Astrocyte of the cerebellum (primary cell): ENCODE results near the gene FZD8.

Source experiments
- DNase-seq: peaks from one replicate; pipeline ENCODE4 v3.0.0-alpha.2; 2011; ENCODE audit warnings: low read depth
- H3K4me3 ChIP-seq: 2 replicates; pipeline ENCODE4 v1.5.1; 2011; ENCODE audit warnings: mild to moderate bottlenecking, low read depth, low read length, moderate library complexity
- in situ Hi-C: cut with HindIII; loops from 2 replicates; pipeline ENCODE4 v1.10.0; 2017; ENCODE audit warnings: low sequenced_read_pairs
- TF ChIP-seq, protein P1 (sequence below): IDR thresholded peaks from 2 replicates; pipeline ENCODE4 v1.5.1; 2012; ENCODE audit warnings: low read length, low read depth, moderate library complexity, mild to moderate bottlenecking; ENCODE audit errors: missing control alignments

FZD8 gene

DNA sequence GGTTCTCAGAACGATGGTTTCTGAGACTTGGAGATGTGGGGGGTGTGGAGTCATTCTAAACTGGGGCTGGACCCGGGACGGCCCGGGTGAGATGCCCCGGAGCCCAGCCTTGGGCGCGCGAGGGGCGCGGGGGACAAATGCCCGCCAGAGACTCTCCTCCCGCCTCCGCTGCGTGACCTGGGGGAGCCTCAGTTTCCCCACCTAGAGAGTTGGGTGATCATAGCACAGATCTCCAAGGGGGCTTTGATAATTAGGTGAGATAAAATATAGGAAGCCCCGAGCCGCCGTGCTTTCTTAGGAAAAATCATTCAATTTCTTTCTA lies 658 bp upstream of the FZD8 start:
- TF ChIP-seq, protein P1, sequence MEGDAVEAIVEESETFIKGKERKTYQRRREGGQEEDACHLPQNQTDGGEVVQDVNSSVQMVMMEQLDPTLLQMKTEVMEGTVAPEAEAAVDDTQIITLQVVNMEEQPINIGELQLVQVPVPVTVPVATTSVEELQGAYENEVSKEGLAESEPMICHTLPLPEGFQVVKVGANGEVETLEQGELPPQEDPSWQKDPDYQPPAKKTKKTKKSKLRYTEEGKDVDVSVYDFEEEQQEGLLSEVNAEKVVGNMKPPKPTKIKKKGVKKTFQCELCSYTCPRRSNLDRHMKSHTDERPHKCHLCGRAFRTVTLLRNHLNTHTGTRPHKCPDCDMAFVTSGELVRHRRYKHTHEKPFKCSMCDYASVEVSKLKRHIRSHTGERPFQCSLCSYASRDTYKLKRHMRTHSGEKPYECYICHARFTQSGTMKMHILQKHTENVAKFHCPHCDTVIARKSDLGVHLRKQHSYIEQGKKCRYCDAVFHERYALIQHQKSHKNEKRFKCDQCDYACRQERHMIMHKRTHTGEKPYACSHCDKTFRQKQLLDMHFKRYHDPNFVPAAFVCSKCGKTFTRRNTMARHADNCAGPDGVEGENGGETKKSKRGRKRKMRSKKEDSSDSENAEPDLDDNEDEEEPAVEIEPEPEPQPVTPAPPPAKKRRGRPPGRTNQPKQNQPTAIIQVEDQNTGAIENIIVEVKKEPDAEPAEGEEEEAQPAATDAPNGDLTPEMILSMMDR: no peak
- peak overlapping the region; percentile 67 for H3K4me3 ChIP-seq
- no peak for DNase-seq
- in situ Hi-C loops: no loop called here

DNA sequence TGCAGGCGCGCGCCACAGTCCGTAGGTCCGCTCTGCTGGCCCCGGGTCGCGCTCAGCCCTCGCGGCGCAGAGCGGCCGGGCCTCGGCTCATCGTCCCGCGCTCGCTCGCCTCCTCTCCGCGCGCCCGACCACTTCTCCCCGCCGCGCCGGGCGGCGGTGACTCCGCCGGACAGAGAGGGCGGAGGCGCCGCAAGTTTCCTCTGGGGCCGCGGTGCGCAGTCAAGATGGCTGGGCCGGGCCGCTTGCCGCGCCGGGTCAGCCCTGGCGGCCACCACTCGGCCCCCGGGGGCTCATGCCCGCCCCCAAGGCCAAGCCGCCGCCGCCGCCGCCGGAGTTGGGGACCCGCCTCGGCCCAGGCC lies 441 bp downstream of the FZD8 start:
- H3K4me3 ChIP-seq: peak overlapping the region; percentile 67
- no peak for DNase-seq
- in situ Hi-C loops: no loop called here
- TF ChIP-seq, protein P1: no peak

DNA sequence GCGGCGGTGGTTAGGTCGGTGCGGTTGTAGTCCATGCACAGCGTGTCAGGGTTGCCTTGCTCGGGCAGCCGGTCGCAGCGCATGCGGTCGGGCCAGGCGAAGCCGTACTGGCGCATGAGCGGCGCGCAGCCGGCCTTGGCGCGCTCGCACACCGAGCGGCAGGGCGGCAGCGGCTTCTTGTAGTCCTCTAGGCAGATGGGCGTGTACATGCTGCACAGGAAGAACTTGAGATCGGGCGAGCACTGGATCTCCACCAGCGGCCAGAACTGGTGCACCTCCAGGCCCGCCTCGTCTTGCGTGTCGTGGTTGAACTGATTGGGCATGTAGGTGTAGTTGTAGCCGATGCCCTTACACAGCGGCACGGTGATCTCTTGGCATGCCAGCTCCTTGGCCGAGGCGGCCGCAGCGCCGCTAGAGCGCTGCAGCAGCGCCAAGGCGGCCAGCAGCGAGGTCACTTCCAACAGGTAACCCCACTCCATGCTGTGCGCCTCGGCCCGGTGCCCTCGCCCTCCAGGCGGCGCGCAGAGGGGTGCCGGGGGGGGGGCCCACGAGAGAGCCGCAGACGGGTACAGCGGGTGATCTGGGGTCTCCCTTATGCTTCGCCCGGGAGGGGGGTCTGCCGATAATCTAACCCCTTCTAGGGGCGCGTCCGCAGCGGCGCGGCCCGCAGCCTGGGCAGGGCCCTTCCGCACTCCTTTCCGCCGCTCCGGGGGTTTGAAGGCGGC lies 983 bp downstream of the FZD8 start:
- peak; percentile 67 for DNase-seq
- peak overlapping the region; percentile 67 for H3K4me3 ChIP-seq
- in situ Hi-C loops: no loop called here
- TF ChIP-seq, protein P1: no peak

DNA sequence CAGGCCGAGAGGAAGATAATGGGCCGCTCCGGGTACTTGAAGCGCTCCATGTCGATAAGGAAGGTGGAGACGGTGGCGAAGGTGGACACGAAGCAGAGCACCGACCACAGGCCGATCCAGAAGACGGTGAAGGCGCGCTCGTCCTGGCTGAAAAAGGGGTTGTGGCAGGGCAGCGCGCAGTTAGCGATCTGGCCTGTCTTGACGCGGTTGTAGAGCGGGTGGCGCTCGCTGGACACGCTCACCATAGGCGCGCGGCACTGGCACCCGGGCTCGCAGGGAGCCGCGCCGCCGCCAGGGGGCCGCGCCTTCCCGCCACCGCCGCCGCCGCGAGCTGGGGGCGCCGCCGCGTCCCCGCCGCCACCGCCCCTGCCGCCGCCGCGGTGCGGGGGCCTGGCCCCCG lies 1.6 kb downstream of the FZD8 start:
- DNase-seq: peak; percentile 23
- H3K4me3 ChIP-seq: peak overlapping the region; percentile 49
- in situ Hi-C loops: no loop called here
- TF ChIP-seq, protein P1: peak; percentile 2

DNA sequence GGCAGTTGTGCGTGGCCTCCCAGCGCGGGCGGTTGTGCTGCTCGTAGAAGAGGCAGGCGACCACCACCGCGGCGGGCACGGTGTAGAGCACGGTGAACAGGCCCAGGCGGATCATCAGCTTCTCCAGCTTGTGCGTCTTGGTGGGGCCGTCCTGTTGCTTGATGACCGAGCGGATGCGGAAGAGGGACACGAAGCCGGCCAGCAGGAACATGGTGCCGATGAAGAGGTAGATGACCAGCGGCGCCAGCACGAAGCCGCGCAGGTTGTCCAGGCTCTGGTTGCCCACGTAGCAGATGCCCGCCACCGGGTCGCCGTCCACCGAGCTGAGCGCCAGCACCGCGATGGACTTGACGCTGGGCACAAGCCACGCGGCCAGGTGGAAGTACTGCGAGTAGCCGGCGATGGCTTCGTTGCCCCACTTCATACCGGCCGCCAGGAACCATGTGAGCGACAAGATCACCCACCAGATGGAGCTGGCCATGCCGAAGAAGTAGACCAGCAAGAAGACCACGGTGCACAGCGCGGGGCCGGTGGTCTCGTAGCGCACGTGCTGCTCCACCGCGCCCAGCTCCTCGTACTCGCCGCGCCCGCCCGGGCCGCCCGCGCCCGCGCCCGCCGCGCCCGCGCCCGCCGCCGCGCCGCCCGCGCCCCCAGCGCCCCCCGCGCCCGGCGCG lies 2.2 kb downstream of the FZD8 start:
- TF ChIP-seq, protein P1: peak; percentile 33
- H3K4me3 ChIP-seq: peak overlapping the region; percentile 49
- DNase-seq: no peak
- in situ Hi-C loops: loop anchor here (10.0 kb wide), 1 partner anchor 1135 kb away; no protein-coding TSS in a partner anchor

DNA sequence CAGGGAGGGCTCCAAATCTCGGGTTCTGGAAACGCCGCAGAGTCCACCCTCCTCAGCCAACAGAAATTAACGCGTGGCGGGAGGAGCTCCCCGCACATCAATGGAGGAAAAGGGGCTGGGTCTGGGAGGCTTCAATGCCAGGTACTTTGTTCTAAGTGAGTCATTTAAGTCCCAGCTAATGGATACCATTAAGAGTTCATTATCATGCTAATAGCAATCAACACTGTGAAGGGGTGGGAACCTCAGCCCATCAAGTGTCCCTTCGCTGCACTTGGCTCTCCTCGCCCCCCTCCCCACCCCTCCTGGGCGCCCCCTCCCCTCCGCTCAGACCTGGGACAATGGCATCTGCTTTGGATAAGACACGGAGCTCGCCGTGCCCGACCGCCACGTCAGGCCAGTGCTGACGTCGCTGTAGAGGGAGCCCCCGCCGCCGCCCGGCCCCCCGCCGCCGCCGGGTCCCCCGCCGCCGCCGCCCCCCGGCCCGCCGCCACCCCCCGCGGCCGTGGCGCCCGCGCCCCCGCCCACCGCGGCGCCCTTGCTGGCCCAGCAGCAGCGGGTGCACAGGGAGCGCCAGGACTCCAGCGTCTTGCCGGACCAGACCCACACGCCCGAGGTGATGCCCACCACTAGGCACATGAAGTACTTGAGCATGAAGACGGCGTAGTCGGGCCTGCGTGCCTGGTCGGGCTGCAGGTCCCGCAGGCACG lies 2.9 kb downstream of the FZD8 start:
- H3K4me3 ChIP-seq: peak overlapping the region; percentile 49
- TF ChIP-seq, protein P1: no peak
- DNase-seq: no peak
- in situ Hi-C loops: loop anchor here (10.0 kb wide), 1 partner anchor 1136 kb away; no protein-coding TSS in a partner anchor
